Measurements from ENCODE around the gene A2ML1.

DNA sequence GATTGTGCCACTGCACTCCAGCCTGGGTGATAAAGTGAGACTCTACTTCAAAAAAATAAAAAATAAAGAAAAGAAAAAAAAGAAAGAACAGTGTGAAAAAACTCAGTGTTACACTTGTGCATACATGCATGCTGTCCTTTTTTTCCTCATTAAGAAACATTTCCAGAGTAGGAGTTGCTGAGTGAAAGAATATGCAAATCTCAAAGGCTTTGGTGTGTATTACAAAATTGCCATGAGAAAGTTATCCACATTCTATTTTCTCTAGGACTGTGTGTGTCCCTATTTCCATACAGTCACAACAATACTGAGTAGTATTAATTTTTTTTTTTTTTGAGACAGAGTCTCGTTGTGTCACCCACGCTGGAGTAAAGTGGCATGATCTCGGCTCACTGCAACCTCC, 830 bp upstream of the A2ML1 start:
- TF ChIP-seq, protein P1, sequence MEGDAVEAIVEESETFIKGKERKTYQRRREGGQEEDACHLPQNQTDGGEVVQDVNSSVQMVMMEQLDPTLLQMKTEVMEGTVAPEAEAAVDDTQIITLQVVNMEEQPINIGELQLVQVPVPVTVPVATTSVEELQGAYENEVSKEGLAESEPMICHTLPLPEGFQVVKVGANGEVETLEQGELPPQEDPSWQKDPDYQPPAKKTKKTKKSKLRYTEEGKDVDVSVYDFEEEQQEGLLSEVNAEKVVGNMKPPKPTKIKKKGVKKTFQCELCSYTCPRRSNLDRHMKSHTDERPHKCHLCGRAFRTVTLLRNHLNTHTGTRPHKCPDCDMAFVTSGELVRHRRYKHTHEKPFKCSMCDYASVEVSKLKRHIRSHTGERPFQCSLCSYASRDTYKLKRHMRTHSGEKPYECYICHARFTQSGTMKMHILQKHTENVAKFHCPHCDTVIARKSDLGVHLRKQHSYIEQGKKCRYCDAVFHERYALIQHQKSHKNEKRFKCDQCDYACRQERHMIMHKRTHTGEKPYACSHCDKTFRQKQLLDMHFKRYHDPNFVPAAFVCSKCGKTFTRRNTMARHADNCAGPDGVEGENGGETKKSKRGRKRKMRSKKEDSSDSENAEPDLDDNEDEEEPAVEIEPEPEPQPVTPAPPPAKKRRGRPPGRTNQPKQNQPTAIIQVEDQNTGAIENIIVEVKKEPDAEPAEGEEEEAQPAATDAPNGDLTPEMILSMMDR (conservative IDR thresholded peaks at IDR 0.05; ENCODE audit: low read depth, low read length) = no peak
- TF ChIP-seq EZH2 (IDR thresholded peaks at IDR 0.05; ENCODE audit: borderline replicate concordance, low read depth, low read length, poor library complexity, severe bottlenecking) = no peak
